GM12878 (cell line): Measurements from ENCODE around the gene IL33. TPM values are rescaled to one million over a fixed set of nuclear protein-coding genes. Genes with fewer than 3 reads are reported as not detected.

Experiments used
- ATAC-seq: fragments of 200-7000 bp; cut with Tn5 transposase; 3 replicates; pipeline ENCODE4 v1.9.1; 2020; ENCODE audit warnings: mild to moderate bottlenecking, moderate library complexity
- BruUV-seq: library from RNA; stranded (reverse); fragments of 400-500 nt; replicated peaks from 2 replicates; lab custom pipeline; 2021; lab: Mats Ljungman, UMichigan
- CTCF ChIA-PET: fragments of 300-600 bp; sonication (Branson Sonifier 250); formaldehyde crosslinking; extraction: SDS; loops from one replicate; lab custom pipeline; 2021; ENCODE audit warnings: inconsistent platforms; lab: Yijun Ruan, JAX
- POLR2A ChIA-PET: fragments of 350-600 bp; formaldehyde crosslinking; extraction: SDS; loops from one replicate; lab custom pipeline; 2021; ENCODE audit warnings: inconsistent platforms; lab: Charles Lee
- RAD21 ChIA-PET: fragments of 300-600 bp; sonication (Branson Sonifier 250); formaldehyde crosslinking; loops from one replicate; lab custom pipeline; 2023; ENCODE audit warnings: antibody characterized with exemption; ENCODE audit not compliant: unreplicated experiment; lab: Charles Lee
- SMC1A ChIA-PET: fragments of 300-600 bp; sonication (Branson Sonifier 250); formaldehyde crosslinking; loops from one replicate; lab custom pipeline; 2023; ENCODE audit not compliant: unreplicated experiment, uncharacterized antibody; lab: Charles Lee
- DNase-seq: peaks from one replicate; pipeline ENCODE4 v3.0.0-alpha.2; 2011; ENCODE audit warnings: low read depth, low spot score
- FAIRE-seq: peaks from 3 replicates; lab custom pipeline; 2011; peaks lifted over from hg19 to GRCh38; lab: Jason Lieb, UNC
- H2AFZ ChIP-seq: 2 replicates; pipeline ENCODE4 v1.6.0; 2011; ENCODE audit warnings: low read depth, low read length, control low read depth; ENCODE audit not compliant: control insufficient read depth
- H3K27ac ChIP-seq: 2 replicates; pipeline ENCODE4 v1.5.1; 2011; ENCODE audit warnings: control low read depth; ENCODE audit not compliant: control insufficient read depth, insufficient read depth
- H3K27me3 ChIP-seq, 2 experiments: replicated peaks in 1 of 2; 2 replicates each; pipeline versions ENCODE4 v1.6.0 to v1.6.1; 2011; ENCODE audit warnings: low read length in 1 of 2; ENCODE audit not compliant: control insufficient read depth in 2 of 2, insufficient read depth in 2 of 2
- H3K36me3 ChIP-seq, 2 experiments: 2 replicates each; pipeline ENCODE4 v1.5.1; 2011; ENCODE audit warnings: low read length in 1 of 2; ENCODE audit not compliant: control insufficient read depth in 2 of 2, insufficient read depth in 2 of 2
- H3K4me1 ChIP-seq: 2 replicates; pipeline ENCODE4 v1.6.1; 2011; ENCODE audit warnings: mild to moderate bottlenecking, low read length, moderate library complexity, mixed read lengths; ENCODE audit not compliant: control insufficient read depth, insufficient read depth
- H3K4me2 ChIP-seq: 2 replicates; pipeline ENCODE4 v1.6.0; 2011; ENCODE audit warnings: control low read depth; ENCODE audit not compliant: control insufficient read depth, insufficient read depth
- H3K4me3 ChIP-seq: fragments of 200-600 bp; sonication (generic); 2 replicates; pipeline ENCODE4 v1.5.1; 2016
- H3K79me2 ChIP-seq: 2 replicates; pipeline ENCODE4 v1.6.0; 2011; ENCODE audit warnings: low read length; ENCODE audit not compliant: control insufficient read depth, insufficient read depth
- H3K9ac ChIP-seq: 2 replicates; pipeline ENCODE4 v1.8.0; 2011; ENCODE audit warnings: low read length, control low read depth, mixed read lengths; ENCODE audit not compliant: control insufficient read depth, insufficient read depth
- H3K9me3 ChIP-seq: replicated peaks from 3 replicates; pipeline ENCODE4 v1.5.1; 2011; ENCODE audit warnings: mild to moderate bottlenecking, low read length; ENCODE audit not compliant: control insufficient read depth, insufficient read depth
- H4K20me1 ChIP-seq: 2 replicates; pipeline ENCODE4 v1.6.0; 2011; ENCODE audit not compliant: control insufficient read depth, insufficient read depth
- DPF2 ChIP-seq: fragments of 450-650 bp; IDR thresholded peaks from 2 replicates; pipeline ENCODE4 v1.6.1; 2017; ENCODE audit warnings: mild to moderate bottlenecking
- EGR1 ChIP-seq, 2 experiments: IDR thresholded peaks; 1 replicate in 1 of 2; 2 replicates in 1 of 2; pipeline ENCODE4 v1.6.1; 2011 to 2012; ENCODE audit warnings: low read depth in 2 of 2, low read length in 2 of 2, borderline replicate concordance in 1 of 2, mild to moderate bottlenecking in 1 of 2, moderate library complexity in 1 of 2
- EP300 ChIP-seq, 2 experiments: fragments of 150-350 bp in 1 of 2; IDR thresholded peaks; 2 replicates each; pipeline ENCODE4 v1.6.1; 2011 to 2012; ENCODE audit warnings: low read depth in 2 of 2, low read length in 2 of 2, borderline replicate concordance in 1 of 2, improper control_type of control experiment in 1 of 2, inconsistent platforms in 1 of 2; ENCODE audit not compliant: control insufficient read depth in 1 of 2
- JUNB ChIP-seq: IDR thresholded peaks from 2 replicates; pipeline ENCODE4 v1.6.1; 2016; ENCODE audit warnings: antibody characterized with exemption, mild to moderate bottlenecking
- MEF2A ChIP-seq: IDR thresholded peaks from 2 replicates; pipeline ENCODE4 v1.6.1; 2011; ENCODE audit warnings: low read depth, mild to moderate bottlenecking, low read length, moderate library complexity; ENCODE audit not compliant: insufficient read depth
- NR2F1 ChIP-seq: fragments of 450-650 bp; conservative IDR thresholded peaks from 2 replicates; pipeline ENCODE4 v1.6.1; 2017; ENCODE audit warnings: mild to moderate bottlenecking
- SMARCA5 ChIP-seq: fragments of 450-650 bp; IDR thresholded peaks from 2 replicates; pipeline ENCODE4 v1.6.1; 2017; ENCODE audit warnings: mild to moderate bottlenecking
- SREBF1 ChIP-seq: IDR thresholded peaks from 2 replicates; pipeline ENCODE4 v1.6.1; 2012; ENCODE audit warnings: mild to moderate bottlenecking, low read length
- TAF1 ChIP-seq: IDR thresholded peaks from 2 replicates; pipeline ENCODE4 v1.6.1; 2011; ENCODE audit warnings: mild to moderate bottlenecking, low read depth, low read length, borderline replicate concordance
- ZNF207 ChIP-seq: fragments of 450-650 bp; IDR thresholded peaks from 2 replicates; pipeline ENCODE4 v1.6.1; 2014; ENCODE audit warnings: antibody characterized with exemption, mild to moderate bottlenecking, borderline replicate concordance
- WGBS: methylation state at CpG from one replicate; pipeline ENCODE4 v1.1.6; 2016; ENCODE audit warnings: low lambda C conversion rate; ENCODE audit not compliant: insufficient replicate concordance, insufficient coverage; ENCODE audit errors: missing lambda C conversion rate; 5-methylcytosine and 5-hydroxymethylcytosine counted together
- in situ Hi-C: fragments of 300-500 bp; cut with MboI; formaldehyde crosslinking; loops from 9 replicates; pipeline ENCODE4 v1.14.3; 2018; ENCODE audit warnings: mixed read lengths
- intact Hi-C: fragments of 100-400 bp; cut with micrococcal nuclease; formaldehyde crosslinking; loops from one replicate; pipeline ENCODE4 v1.14.2; 2022; ENCODE audit not compliant: unreplicated experiment
- polyA plus RNA-seq, 11 experiments: library from polyadenylated mRNA; depleted of rRNA in 4 of 11; unstranded in 6 of 11; stranded (reverse) in 5 of 11; fragments of >200 nt; fragmentation: Nextera tagmentation in 4 of 11; fragmentation: Illumina TruSeq in 1 of 11; extraction: Ambion mirVana in 4 of 11; extraction: Trizol in 1 of 11; gene quantifications; 1 replicate in 1 of 11; 2 replicates in 10 of 11; pipeline versions ENCODE4 v1.2.1 to v1.2.3, GENCODE V29; 2011 to 2016; ENCODE audit warnings: inconsistent platforms in 2 of 11, missing spikeins in 2 of 11, low read depth in 1 of 11
- total RNA-seq, 4 experiments: library from RNA; depleted of rRNA in 3 of 4; stranded (reverse); fragments of >200 nt in 3 of 4; fragmentation: Illumina TruSeq in 1 of 4; extraction: Trizol in 1 of 4; gene quantifications; 2 replicates each; pipeline versions ENCODE4 v1.2.1 to v1.2.3, GENCODE V29; 2013 to 2021
- TF ChIP-seq, protein P1 (sequence below): fragments of 450-650 bp; IDR thresholded peaks from 2 replicates; pipeline ENCODE4 v1.6.1; 2016; ENCODE audit warnings: mild to moderate bottlenecking
- TF ChIP-seq, protein P2 (sequence below): IDR thresholded peaks from 2 replicates; pipeline ENCODE4 v1.6.1; 2011; ENCODE audit warnings: mild to moderate bottlenecking, low read depth, low read length, moderate library complexity; ENCODE audit not compliant: insufficient replicate concordance
- TF ChIP-seq, protein P3 (sequence below): fragments of 450-650 bp; formaldehyde crosslinking; IDR thresholded peaks from 2 replicates; pipeline ENCODE4 v1.4.0; 2022; ENCODE audit warnings: mild to moderate bottlenecking, moderate library complexity
- TF ChIP-seq, protein P4 (sequence below): fragments of 450-650 bp; IDR thresholded peaks from 2 replicates; pipeline ENCODE4 v1.6.1; 2017; ENCODE audit warnings: mild to moderate bottlenecking

The IL33 gene
- total and polyA plus RNA-seq, 10 of the 15 experiments (the other 5 are each of a cell fraction or from before 2014, with no cell fraction given), result not detected

DNA sequence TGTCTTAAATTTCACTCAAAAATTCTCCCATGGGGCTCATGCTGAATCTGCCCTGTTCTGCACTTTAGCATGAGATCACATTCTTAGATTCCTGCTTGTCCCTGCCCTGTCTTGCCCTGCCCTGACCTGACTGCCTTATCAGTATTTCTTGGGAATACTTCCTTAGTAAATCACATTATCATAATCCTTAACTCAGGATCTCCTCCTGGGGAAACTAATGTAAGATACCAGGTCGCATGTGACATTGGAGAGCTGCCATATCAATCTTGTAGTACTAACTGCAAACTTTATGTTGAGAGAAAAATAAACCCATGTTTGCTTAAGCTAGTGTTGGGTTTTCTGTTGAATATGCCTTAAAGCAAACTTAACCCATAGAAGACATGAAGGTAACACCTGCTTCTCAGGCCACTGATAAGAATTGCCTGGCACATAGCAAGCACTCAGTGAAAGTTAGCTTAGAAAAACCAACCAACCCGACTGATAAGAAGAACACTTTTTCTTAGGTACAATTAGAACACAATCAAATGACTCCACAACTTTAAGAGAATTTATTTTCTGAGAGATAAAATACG lies 53.3 kb downstream of the IL33 start:
- TF ChIP-seq, protein P1, sequence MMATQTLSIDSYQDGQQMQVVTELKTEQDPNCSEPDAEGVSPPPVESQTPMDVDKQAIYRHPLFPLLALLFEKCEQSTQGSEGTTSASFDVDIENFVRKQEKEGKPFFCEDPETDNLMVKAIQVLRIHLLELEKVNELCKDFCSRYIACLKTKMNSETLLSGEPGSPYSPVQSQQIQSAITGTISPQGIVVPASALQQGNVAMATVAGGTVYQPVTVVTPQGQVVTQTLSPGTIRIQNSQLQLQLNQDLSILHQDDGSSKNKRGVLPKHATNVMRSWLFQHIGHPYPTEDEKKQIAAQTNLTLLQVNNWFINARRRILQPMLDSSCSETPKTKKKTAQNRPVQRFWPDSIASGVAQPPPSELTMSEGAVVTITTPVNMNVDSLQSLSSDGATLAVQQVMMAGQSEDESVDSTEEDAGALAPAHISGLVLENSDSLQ, result no peak
- no peak for TF ChIP-seq TAF1
- no peak for TF ChIP-seq SMARCA5
- TF ChIP-seq, protein P2, sequence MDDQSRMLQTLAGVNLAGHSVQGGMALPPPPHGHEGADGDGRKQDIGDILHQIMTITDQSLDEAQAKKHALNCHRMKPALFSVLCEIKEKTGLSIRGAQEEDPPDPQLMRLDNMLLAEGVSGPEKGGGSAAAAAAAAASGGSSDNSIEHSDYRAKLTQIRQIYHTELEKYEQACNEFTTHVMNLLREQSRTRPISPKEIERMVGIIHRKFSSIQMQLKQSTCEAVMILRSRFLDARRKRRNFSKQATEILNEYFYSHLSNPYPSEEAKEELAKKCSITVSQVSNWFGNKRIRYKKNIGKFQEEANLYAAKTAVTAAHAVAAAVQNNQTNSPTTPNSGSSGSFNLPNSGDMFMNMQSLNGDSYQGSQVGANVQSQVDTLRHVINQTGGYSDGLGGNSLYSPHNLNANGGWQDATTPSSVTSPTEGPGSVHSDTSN, result no peak
- TF ChIP-seq, protein P3, sequence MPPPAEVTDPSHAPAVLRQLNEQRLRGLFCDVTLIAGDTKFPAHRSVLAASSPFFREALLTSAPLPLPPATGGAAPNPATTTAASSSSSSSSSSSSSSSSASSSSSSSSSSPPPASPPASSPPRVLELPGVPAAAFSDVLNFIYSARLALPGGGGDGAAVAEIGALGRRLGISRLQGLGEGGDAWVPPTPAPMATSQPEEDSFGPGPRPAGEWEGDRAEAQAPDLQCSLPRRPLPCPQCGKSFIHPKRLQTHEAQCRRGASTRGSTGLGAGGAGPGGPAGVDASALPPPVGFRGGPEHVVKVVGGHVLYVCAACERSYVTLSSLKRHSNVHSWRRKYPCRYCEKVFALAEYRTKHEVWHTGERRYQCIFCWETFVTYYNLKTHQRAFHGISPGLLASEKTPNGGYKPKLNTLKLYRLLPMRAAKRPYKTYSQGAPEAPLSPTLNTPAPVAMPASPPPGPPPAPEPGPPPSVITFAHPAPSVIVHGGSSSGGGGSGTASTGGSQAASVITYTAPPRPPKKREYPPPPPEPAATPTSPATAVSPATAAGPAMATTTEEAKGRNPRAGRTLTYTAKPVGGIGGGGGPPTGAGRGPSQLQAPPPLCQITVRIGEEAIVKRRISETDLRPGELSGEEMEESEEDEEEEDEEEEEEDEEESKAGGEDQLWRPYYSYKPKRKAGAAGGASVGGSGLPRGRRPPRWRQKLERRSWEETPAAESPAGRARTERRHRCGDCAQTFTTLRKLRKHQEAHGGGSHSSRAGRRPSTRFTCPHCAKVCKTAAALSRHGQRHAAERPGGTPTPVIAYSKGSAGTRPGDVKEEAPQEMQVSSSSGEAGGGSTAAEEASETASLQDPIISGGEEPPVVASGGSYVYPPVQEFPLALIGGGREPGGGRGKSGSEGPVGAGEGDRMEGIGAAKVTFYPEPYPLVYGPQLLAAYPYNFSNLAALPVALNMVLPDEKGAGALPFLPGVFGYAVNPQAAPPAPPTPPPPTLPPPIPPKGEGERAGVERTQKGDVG (CRISPR knock-in tag), result no peak
- TF ChIP-seq DPF2, result no peak
- TF ChIP-seq MEF2A, result no peak
- TF ChIP-seq EP300 (IDR thresholded peaks at IDR 0.05; ENCODE audit: borderline replicate concordance in 1 of 2, control insufficient read depth in 1 of 2, low read depth in 2 of 2, low read length in 2 of 2), result no peak
- no peak for TF ChIP-seq SREBF1
- no peak for TF ChIP-seq NR2F1
- no peak for TF ChIP-seq JUNB
- TF ChIP-seq EGR1 (IDR thresholded peaks at IDR 0.05; ENCODE audit: borderline replicate concordance in 1 of 2, low read depth in 2 of 2, low read length in 2 of 2), result no peak
- TF ChIP-seq, protein P4, sequence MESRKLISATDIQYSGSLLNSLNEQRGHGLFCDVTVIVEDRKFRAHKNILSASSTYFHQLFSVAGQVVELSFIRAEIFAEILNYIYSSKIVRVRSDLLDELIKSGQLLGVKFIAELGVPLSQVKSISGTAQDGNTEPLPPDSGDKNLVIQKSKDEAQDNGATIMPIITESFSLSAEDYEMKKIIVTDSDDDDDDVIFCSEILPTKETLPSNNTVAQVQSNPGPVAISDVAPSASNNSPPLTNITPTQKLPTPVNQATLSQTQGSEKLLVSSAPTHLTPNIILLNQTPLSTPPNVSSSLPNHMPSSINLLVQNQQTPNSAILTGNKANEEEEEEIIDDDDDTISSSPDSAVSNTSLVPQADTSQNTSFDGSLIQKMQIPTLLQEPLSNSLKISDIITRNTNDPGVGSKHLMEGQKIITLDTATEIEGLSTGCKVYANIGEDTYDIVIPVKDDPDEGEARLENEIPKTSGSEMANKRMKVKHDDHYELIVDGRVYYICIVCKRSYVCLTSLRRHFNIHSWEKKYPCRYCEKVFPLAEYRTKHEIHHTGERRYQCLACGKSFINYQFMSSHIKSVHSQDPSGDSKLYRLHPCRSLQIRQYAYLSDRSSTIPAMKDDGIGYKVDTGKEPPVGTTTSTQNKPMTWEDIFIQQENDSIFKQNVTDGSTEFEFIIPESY, result no peak
- no peak for TF ChIP-seq ZNF207
- SMC1A ChIA-PET, result no interaction called here
- Histone ChIP-seq H2AFZ (no peak overlapping the region), H3K27ac (no peak overlapping the region), H3K9me3 (no peaks in the 10 kb centered on the region), H3K4me2 (no peak overlapping the region), H4K20me1 (no peaks in the 10 kb centered on the region), H3K36me3 (no peaks in the 10 kb centered on the region), H3K79me2 (no peaks in the 10 kb centered on the region), H3K4me1 (no peaks in the 10 kb centered on the region), H3K4me3 (no peak overlapping the region), H3K9ac (no peak overlapping the region), H3K27me3 (no peaks in the 10 kb centered on the region; a peak in 1 of 4 replicates)
- DNase-seq (no peak), FAIRE-seq (no peak), ATAC-seq (no peak)
- 12% methylated on average over 3 of the region's 3 CpGs for WGBS
- intact Hi-C loops (no loop called here), in situ Hi-C loops (no loop called here)
- RAD21 ChIA-PET, result no interaction called here
- POLR2A ChIA-PET, result no interaction called here
- CTCF ChIA-PET, result no interaction called here
- no TSS peak for BruUV-seq
